ENCODE results near the gene ICA1. TPM values are rescaled to one million over a fixed set of nuclear protein-coding genes. Genes with fewer than 3 reads are reported as not detected.

The ICA1 gene
- total RNA-seq, 4 donors from 2014 or later, result 9.7 to 61.8 (median 31.6) TPM

DNA sequence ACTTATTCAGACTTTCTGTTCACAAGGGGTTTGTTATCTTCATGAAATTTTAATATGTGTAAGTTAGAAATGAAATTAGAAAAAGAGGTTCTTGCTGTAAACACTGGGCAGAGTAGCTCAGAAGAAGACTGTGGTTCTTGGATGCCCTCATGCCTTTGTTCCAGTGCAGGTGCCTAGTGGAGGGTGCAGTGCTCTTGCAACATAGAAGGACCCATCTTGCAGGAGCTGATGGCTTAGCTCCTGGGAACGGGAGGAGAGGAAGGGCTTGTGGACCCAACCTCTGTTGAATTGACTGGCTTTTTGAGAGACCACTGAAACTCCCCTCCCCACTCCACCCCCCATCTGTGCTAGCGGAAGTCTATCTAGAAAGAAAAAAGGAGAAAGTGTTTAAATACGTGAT is 176.5 kb downstream of the ICA1 start:
- DNase-seq (ENCODE audit: low spot score) (no peak), ATAC-seq (ENCODE audit: low FRiP score) (no peak)
- TF ChIP-seq, protein P1, sequence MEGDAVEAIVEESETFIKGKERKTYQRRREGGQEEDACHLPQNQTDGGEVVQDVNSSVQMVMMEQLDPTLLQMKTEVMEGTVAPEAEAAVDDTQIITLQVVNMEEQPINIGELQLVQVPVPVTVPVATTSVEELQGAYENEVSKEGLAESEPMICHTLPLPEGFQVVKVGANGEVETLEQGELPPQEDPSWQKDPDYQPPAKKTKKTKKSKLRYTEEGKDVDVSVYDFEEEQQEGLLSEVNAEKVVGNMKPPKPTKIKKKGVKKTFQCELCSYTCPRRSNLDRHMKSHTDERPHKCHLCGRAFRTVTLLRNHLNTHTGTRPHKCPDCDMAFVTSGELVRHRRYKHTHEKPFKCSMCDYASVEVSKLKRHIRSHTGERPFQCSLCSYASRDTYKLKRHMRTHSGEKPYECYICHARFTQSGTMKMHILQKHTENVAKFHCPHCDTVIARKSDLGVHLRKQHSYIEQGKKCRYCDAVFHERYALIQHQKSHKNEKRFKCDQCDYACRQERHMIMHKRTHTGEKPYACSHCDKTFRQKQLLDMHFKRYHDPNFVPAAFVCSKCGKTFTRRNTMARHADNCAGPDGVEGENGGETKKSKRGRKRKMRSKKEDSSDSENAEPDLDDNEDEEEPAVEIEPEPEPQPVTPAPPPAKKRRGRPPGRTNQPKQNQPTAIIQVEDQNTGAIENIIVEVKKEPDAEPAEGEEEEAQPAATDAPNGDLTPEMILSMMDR (IDR thresholded peaks at IDR 0.05), result no peak

DNA sequence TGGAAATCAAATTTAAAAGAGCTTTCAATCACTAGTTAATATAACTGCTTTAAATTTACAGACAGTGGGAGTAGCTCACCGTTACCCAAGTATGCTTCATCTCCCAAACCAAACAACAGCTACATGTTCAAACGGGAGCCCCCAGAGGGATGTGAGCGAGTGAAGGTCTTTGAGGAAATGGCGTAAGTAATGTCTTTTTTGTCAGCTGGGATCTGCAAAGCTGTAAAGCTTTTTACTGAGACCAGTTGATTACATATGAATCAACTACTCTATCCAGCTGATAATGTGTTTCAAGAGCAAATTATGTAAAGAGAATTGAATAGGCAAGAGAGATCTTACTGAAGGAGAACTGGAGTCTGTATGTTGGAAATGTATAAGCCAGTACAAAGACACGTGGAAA is 177.1 kb downstream of the ICA1 start:
- TF ChIP-seq, protein P1 (IDR thresholded peaks at IDR 0.05), result no peak
- DNase-seq (ENCODE audit: low spot score) (no peak), ATAC-seq (ENCODE audit: low FRiP score) (no peak)

DNA sequence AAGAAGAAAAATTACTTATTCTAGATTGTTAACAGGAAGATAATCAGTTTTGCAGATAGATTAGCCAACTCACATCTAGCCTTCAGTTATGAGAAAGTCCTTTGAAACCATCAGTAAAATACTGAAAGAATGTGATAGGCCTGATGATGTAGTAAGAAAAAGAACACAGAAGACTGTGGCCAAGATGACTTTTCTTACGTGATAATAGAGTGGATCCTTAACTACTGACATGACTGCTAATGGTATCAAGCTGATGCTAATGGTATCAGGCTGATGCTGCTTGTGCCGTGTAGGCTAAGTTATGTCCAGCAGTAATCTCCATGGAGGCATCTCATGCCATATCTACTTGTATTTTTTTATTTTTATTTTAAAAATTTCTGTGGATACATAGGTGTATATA is 179.2 kb downstream of the ICA1 start:
- TF ChIP-seq, protein P1 (IDR thresholded peaks at IDR 0.05), result no peak
- DNase-seq (ENCODE audit: low spot score) (no peak), ATAC-seq (ENCODE audit: low FRiP score) (no peak)

DNA sequence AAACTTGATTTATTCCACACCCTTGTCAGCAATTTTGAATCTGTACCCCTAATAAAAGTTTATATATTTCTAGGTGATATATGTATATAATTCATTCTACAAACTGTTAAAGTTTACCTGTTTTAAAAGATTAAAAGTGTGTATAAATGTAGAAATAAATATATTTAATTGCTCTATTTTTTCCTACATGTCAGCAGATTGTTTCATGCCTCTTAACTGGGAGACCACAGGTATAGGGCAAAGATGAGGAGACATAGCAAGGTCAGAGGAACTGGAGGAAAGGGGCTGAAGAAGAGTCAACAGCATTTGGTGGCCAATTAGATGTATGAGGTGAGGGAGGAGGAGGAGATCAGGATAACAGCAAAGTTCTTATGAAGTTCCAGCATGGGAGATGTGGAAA is 183.5 kb downstream of the ICA1 start:
- TF ChIP-seq, protein P1 (IDR thresholded peaks at IDR 0.05), result no peak
- ATAC-seq (ENCODE audit: low FRiP score) (no peak), DNase-seq (ENCODE audit: low spot score) (no peak)

DNA sequence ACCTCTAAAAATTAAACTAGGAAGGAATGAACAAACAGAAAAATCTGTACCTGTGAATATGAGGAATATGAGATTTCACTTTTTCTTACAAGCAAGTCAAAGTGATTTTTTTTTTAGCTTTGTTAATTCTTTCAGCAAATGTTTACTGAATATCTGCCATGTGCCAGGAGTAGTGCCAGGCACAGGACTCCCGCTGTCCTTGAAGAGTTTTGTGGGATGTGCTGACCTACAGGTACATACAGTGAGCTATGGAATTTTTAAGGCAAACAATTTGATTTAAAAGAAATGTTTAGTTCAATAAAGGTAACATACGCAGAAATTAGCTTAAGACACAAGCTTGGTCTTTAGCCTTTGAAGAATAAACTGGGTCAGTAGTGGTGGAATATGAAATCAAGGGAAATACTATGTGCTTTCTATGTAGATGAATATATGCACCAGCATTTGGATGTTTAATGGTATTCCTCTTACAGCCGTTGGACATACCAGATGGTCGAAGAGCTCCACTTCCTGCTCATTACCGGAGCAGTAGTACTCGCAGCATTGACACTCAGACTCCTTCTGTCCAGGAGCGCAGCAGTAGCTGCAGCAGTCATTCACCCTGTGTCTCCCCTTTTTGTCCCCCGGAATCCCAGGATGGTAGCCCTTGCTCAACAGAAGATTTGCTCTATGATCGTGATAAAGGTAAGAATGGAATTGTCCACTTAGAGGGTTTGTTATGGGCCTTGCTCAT is 191.4 kb downstream of the ICA1 start:
- no peak for DNase-seq (ENCODE audit: low spot score)
- TF ChIP-seq, protein P1 (IDR thresholded peaks at IDR 0.05), result no peak
- no peak for ATAC-seq (ENCODE audit: low FRiP score)

DNA sequence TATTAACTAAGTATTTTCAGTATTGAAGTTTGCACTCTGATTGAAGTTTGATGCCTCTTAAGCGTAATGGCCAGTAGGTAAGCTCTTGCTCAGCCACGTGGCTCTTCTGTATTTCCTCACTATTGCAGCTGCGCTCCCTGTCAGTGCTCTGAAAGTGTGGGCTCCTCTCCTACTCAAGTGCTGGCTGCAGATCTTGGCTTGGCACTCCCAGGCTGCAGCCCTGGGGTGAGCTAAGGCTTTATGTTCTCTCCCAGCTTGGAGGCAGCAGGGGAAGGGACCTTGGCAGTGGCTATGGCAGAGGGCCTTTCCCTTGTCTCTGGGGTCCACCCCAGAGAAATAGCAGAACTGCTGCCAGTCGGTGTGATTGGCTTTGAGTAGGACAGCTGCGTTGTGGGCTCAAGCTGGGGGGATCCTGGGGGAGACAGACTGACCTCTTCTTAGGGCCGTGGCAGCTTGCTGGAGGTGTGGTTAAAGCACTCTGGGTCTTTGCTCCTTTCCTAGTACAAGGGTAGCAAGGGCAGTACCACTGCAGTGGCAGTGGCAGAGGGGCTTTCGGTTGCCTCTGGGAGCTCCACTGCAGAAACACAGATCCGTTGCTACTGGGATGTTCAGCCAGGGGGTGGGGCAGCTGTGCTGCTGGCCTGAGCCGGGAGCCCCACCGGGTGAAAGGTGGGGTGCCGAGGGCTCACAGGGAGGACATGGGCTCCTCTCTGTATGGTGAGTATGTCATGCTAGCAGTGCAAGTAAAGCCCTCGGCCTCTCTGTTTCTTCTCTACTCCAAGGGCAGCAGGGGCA is 192.9 kb downstream of the ICA1 start:
- no peak for DNase-seq (ENCODE audit: low spot score)
- TF ChIP-seq, protein P1 (IDR thresholded peaks at IDR 0.05), result no peak
- no peak for ATAC-seq (ENCODE audit: low FRiP score)

Measured in omental fat pad (tissue), 4 donors.